Retinal pigment epithelial cell (primary cell): ENCODE measurements around the gene LRTM2.

Experiments used
- DNase-seq: peaks from one replicate; pipeline ENCODE4 v3.0.0-alpha.2; 2010; ENCODE audit warnings: low read depth
- H3K4me3 ChIP-seq: 2 replicates; pipeline ENCODE4 v1.5.1; 2011; ENCODE audit warnings: mild to moderate bottlenecking, low read length, control low read depth, moderate library complexity
- TF ChIP-seq, protein P1 (sequence below): conservative IDR thresholded peaks from 2 replicates; pipeline ENCODE4 v1.5.1; 2011; ENCODE audit warnings: low read depth, low read length, control low read depth, inconsistent platforms

The LRTM2 gene

GRCh38 chr12:1833596-1834028, 13.2 kb downstream of the LRTM2 start:
- H3K4me3 ChIP-seq = no peak overlapping the region
- no peak for DNase-seq
- TF ChIP-seq, protein P1, sequence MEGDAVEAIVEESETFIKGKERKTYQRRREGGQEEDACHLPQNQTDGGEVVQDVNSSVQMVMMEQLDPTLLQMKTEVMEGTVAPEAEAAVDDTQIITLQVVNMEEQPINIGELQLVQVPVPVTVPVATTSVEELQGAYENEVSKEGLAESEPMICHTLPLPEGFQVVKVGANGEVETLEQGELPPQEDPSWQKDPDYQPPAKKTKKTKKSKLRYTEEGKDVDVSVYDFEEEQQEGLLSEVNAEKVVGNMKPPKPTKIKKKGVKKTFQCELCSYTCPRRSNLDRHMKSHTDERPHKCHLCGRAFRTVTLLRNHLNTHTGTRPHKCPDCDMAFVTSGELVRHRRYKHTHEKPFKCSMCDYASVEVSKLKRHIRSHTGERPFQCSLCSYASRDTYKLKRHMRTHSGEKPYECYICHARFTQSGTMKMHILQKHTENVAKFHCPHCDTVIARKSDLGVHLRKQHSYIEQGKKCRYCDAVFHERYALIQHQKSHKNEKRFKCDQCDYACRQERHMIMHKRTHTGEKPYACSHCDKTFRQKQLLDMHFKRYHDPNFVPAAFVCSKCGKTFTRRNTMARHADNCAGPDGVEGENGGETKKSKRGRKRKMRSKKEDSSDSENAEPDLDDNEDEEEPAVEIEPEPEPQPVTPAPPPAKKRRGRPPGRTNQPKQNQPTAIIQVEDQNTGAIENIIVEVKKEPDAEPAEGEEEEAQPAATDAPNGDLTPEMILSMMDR = no peak

DNA sequence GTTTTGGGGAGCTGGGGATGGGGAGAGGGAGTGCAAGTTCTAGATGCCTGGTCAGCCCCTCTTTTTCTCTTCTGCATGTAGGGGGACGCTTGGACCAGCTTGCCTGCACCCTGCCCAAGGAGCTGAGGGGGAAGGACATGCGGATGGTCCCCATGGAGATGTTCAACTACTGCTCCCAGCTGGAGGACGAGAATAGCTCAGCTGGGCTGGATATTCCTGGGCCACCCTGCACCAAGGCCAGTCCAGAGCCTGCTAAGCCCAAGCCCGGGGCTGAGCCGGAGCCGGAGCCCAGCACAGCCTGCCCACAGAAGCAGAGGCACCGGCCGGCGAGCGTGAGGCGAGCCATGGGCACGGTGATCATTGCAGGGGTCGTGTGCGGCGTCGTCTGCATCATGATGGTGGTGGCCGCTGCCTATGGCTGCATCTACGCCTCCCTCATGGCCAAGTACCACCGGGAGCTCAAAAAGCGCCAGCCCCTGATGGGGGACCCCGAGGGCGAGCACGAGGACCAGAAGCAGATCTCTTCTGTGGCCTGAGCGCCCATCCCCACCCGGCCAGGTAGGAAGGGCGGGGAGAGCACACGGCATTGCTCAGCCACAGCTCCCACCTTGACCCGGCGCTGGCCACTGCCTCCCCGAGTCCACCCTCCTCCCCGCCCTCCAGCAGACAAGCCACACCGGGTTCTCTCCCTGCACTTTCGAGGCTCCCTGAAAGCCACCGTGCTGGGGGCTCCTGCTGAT, 14.0 kb downstream of the LRTM2 start:
- H3K4me3 ChIP-seq = no peak overlapping the region
- no peak for DNase-seq
- TF ChIP-seq, protein P1 = no peak

DNA sequence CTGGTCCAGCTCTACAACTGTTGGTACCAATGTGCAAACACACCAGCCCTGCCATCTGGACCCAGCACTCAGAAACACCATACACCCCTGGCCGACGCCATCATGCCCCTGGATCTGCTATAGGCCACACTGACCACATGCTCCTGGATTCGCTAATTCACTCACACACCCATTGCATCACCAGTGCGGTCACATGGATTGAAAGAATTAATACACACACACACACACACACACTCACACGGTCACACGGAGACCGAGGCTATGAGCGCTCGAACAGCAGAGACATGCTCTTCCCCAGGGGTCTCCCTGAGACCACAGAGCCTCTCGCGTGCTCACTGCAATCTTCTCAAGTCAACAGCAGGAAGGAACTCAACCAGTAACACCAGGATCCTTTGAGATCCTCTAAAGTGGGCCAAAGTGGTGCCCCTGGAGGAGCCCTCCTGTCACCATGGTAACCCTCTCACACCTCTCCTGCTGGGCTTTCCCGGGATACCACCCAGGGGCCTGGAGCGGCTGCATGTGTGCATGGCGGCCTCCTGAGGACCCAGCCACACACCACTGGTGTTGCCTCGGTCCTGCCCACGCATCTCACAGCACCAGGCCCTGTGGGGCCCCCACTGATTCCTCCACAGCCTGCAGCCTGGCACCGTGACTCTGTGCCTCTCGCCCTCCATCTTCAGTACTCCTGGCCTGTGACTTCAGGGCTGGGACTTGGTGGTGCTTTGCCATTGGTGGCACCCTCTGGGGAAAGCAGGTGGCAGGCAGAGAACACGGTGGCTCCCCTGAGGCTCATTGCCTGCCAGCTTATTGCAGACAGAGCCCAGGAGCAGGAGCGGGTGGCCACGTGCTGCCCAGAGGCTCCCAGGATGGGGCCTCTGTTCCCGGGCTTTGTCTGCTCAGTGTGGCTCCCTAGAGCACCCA, 15.1 kb downstream of the LRTM2 start:
- TF ChIP-seq, protein P1 = no peak
- no peak for DNase-seq
- no peak overlapping the region for H3K4me3 ChIP-seq

GRCh38 chr12:1836241-1836803, 16.0 kb downstream of the LRTM2 start:
- TF ChIP-seq, protein P1 = no peak
- DNase-seq = no peak
- H3K4me3 ChIP-seq = no peak overlapping the region

GRCh38 chr12:1836854-1837421, 16.6 kb downstream of the LRTM2 start:
- no peak overlapping the region for H3K4me3 ChIP-seq
- TF ChIP-seq, protein P1 = no peak
- no peak for DNase-seq

DNA sequence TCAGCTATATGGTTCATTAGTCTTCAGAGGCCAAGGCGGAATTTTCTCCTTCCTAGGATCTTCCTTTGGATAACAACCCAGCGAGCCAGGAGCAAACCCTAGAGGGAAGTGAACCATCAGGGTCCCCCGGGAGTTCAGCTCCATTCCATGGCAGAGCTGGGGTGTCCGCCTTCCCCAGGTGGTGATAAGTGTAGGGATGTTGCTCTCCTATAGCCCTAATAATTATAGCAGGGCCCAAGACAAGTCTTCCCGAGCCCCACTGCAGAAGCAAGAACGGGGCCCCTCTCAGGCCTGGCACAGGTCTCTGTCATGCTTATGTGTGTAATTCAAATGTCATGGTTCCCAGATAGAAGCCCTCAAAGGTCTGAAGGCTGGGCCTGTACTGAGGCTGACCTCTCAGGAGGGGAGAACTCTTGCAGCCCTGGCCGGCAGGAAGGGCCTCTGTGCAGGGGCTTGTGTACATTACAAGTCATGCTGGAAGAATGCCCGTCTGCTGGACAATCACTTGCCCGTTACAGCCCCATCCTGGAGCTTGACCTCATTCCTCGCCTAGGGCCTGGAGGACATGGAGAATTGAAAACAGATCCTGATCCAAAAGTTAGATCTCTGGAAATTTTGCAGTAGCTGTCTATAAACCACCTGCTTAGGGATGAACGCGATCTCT, 17.3 kb downstream of the LRTM2 start:
- TF ChIP-seq, protein P1 = no peak
- H3K4me3 ChIP-seq = no peak overlapping the region
- DNase-seq = no peak
